HG02938 (cell line): ENCODE results near the gene DACH2.

Source experiments
- ATAC-seq: cut with Tn5 transposase; IDR thresholded peaks from one replicate; pipeline ENCODE4 v1.9.1; 2021; ENCODE audit warnings: mild to moderate bottlenecking, moderate library complexity; ENCODE audit not compliant: unreplicated experiment

The DACH2 gene

DNA sequence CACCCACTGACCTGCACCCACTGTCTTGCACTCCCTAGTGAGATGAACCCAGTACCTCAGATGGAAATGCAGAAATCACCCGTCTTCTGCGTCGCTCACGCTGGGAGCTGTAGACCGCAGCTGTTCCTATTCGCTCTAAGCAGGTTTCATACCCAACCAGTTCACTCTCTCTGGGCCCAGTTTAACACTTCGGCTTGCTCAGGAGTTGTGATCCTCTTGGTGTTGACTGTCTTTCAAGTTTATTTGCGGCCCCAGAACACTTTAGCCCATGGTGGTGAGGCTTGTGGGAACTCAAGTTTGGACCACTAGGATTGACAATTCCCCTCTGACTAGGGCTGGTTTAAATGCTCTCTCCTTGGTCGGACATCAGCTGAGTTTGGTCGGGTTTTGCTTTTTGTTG, 147.0 kb downstream of the DACH2 start:
- ATAC-seq: no peak

DNA sequence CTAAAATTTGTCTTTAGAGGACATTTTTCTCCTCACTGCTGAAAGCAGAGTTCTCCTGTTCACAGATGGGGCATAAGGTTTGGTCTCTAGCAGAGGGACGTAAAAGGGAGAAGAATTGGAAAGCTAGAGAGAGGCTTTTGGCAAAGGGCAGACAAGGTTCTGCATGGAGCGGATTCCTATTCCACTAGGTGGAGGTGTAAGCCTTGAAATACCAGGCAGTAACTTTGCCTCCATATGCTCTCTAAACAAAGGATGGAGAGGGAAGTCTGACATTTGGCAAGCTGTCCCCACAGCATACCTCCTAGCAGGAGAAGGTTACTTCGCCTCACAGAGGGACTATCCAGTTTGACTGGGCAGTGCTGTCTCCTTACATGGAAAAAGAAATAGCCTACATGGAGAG, 174.7 kb downstream of the DACH2 start:
- ATAC-seq: no peak

- ATAC-seq: no peak
These were observed 180.9 kb downstream of the DACH2 start for GRCh38 chrX:86329174-86329573.

DNA sequence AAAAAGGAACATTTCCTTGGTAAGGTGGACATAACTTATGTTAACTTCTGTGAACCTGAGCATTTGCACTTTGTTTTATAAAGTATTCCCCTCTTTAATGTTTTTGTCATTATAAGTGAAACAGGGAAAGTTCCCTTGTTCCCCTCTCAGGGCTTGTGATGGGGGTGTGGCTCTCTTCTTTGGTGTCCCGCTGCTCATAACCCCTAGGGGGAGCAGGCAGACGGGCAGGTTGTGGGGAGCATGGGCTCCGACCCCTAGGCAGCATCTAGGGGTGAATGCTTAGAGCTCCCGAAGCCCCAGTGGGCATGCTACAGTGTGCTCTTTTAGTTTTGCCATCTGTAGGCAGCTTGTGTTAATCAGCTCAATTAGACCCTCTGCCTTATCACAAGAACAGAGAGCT, 200.4 kb downstream of the DACH2 start:
- no peak for ATAC-seq

DNA sequence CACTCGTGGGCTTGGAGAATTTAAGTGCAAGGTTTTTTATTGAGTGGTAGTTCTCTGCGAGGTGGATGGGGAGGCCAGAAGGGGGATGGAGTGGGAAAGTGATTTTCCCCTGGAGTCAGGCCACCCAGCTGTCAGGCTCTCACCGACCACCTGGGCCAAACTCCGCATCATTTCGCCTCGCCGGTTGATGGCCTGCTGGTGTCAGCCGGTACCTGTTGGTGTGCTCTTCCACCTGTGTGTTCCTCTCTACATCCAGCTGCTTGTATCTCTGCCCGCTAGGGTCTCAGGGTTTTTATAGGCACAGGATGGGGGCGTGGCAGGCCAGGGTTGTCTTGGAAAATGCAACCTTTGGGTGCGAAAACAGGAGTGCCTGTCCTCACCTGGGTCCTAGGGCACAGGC, 200.9 kb downstream of the DACH2 start:
- no peak for ATAC-seq

DNA sequence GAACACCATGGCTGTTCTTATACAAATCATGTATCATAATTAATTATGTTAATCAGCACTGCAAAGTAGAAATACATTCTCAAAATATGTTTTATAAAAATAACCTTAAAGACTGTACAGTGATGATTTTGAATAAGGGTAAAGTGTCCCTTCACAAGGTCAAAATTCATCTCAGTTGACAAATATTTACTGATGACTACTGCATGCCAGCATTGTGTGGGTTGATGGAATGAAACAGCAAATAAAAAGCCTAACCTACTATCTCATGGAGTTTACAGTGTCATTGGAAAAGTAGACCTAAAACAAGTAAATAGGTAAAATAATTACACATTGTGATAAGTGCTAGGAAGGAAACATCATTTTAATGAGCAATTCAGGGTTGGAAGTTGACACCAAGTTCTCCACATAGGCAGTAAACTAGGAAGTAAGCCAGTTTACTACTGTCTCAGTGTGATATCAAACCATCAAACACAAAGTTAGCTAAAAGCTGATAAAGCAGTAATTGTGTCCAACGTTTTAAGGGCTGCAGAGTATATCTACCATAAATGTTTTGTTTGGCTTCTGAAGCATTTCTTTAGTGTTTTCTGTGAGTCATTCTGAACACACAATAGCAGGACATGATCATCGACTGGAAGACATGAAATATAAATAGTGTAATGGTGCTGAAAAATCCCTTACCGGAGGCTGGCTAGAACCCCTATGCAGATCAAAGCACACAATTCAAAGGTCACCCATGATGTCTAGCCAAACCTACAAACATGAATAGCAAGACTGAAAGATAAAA, 221.8 kb downstream of the DACH2 start:
- no peak for ATAC-seq

GRCh38 chrX:86370927-86371326, 222.7 kb downstream of the DACH2 start:
- ATAC-seq: no peak

GRCh38 chrX:86379209-86379608, 231.0 kb downstream of the DACH2 start:
- ATAC-seq: no peak

- no peak for ATAC-seq
These were observed 235.7 kb downstream of the DACH2 start for GRCh38 chrX:86383681-86384540.

DNA sequence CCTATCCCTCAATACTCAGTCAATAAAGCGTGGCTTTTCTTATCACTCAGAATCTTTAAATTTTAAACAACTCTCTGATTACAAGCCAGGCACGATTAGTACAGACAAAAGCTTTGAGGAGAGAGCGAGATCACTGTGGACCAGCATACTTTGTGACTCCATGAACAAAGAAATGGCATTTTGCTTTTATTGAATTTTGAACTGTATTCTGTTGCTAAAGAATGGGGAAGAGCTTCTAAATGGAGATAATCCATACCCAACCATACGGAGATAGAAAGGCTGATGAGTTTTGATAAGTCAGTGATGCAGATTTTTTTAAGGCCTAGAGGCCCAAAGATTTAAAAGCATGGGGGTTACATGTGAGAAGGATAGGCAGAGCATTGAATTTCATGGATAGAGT, 259.1 kb downstream of the DACH2 start:
- no peak for ATAC-seq

DNA sequence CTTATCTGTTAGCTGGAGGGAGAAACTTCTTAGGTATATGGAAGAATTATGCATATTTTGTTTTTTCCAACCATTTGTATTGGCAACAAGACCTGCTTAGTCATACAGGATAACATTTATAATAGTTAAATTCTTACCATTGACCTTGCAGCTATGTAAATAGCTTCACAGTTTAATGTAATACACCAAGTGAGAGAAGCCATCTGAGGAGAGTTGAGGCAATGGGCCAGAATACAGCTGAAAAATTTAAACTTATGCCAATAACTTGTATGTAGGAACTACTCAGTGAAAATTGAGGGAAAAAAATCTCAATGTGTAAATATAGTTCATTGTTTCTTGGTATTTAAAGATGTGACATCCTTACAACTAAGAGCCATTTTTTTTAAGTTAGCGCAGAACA, 273.5 kb downstream of the DACH2 start:
- no peak for ATAC-seq

- ATAC-seq: no peak
These were observed 287.9 kb downstream of the DACH2 start for GRCh38 chrX:86436116-86436515.

- no peak for ATAC-seq
These were observed 307.2 kb downstream of the DACH2 start for GRCh38 chrX:86455495-86455894.

- ATAC-seq: no peak
These were observed 312.5 kb downstream of the DACH2 start for GRCh38 chrX:86460760-86461159.

- no peak for ATAC-seq
These were observed 356.0 kb downstream of the DACH2 start for GRCh38 chrX:86504297-86504696.

DNA sequence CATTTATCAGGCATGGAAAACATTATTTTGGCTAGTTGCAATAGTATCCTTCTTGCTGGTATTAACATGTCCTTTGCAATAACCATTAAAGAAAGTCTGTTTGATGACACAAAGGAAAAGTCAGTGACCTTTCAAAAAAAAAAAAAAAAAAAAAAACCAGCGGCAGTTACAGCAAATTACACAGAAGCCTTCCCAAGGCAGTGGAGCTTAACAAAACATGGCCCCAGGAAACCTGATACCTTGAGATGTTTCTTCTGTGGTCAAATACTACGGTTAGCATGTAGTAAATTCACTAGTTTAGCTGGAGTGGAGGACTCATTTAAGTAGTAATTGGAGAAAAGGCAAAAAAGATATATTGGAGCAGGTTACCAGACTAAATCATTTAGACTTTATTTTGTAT, 359.1 kb downstream of the DACH2 start:
- no peak for ATAC-seq

- ATAC-seq: no peak
These were observed 431.5 kb downstream of the DACH2 start for GRCh38 chrX:86579777-86580176.

DNA sequence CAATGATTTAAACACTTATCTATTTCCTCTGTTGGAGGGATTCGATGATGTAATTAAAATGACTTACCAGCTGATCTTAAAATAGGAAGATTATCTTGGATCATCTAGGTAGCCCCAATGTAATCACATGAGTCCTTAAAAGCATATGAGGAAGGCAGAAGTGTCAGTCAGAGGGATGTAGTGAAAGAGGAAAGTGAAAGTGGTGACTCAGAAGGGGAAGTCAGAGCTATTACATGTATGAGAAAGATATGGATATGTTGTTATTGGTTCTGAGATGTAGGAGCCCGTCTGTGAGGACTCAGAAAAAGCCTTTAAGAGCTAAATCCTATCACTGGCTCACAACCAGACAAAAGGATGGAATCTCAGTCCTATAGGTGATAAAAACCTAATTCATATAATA, 456.4 kb downstream of the DACH2 start:
- ATAC-seq: no peak

- ATAC-seq: no peak
These were observed 548.7 kb downstream of the DACH2 start for GRCh38 chrX:86696951-86697350.

DNA sequence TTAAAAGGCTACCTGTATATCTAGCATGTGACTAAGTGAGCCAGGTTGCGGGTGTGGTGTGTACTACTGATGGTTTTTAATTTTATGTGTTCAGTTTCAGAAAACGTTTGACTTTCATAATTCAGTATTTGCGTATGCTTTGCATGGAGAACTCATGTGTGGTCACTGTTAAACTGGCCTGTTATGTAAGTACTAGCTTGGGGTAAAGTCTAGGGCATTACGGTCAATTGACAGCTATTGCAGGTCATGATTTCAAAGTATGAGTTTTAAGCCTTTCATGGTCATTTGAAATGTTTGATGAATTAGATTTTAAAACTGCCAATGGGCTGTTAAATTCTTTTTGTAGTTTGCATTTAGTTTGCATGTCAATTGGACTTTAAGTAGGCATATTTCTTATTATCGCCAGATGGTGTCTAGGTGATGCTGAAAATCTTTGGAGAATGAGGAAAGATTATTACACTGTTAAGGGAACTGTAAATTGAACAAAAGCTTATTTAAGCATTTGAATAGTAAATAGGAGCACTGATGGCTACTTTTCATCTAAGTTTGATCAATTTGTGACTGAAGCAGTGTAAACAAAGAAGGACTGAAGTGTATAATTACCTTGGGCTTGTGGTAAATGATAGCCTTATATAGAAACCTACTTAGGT, 563.4 kb downstream of the DACH2 start:
- no peak for ATAC-seq

DNA sequence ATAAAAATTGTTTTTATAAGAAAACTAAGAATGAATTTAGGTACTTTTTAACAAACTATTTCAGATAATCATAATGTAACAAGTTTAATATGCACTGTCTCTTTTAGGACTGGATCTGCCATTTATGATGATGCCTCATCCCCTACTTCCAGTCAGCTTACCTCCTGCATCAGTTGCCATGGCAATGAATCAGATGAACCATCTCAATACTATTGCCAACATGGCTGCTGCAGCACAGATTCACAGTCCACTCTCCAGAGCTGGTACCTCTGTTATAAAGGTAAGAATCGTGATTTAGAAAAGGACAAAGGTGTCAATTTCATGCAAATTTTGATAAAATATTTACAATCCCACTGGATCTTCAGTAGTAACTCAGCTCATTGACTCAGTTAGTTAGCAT, 566.2 kb downstream of the DACH2 start:
- no peak for ATAC-seq

DNA sequence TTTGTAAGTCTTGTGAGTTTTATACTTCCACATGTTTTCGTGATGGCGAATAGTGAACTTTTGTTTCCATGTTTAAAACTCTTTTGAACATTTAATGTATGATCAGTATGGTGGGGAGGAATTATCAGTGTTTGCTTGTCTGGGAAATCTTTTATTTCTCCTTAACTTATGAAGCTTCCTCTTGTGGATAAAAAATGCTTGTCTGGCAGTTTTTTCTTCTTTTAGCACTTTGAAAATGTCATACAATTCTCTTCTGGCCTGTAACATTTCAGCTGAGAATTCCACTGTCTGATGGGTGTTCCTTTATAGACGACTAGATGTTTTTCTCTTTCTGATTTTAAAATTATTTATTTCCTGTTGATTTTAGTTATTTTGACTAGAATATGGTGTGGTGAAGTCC, 576.0 kb downstream of the DACH2 start:
- no peak for ATAC-seq
